ENCODE data around the gene GLRA3. TPM values are rescaled to one million over a fixed set of nuclear protein-coding genes. Genes with fewer than 3 reads are reported as not detected.
"Not testable (repeated sequence)": the region's sequence is repeated elsewhere in the genome, so short reads cannot be mapped to it uniquely, and the experiment has no call there.

The GLRA3 gene
- total and polyA plus RNA-seq, 2 donors (not counting 3 experiments of a cell fraction or from before 2014, with no cell fraction given): not detected

DNA sequence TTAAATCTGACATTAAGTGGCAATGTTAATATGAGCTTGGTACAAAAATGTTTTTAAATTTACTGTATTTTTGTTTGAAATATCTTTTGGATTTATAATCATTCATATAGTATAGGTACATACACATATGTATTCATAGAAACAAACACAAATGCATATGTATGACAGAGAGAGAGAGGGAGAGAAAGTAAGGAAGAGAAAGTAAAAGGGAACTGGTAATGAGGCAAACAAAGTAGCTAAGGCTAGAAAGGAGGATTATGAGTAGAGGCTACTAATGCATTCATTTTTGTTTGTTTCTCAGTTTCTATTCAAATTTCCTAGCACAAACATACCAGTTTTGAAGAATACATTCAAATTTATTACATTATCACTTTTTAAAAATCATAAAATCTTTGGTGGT, 132.4 kb downstream of the GLRA3 start:
- Histone ChIP-seq H3K4me3 (replicated peaks in 1 of 3; ENCODE audit: insufficient read depth in 1 of 3, low read depth in 1 of 3, low read length in 3 of 3) (no peak overlapping the region), H3K79me2 (ENCODE audit: control insufficient read depth, insufficient read depth, low read length) (no peaks in the 10 kb centered on the region), H2AFZ (ENCODE audit: low read depth, low read length) (no peak overlapping the region), H3K9ac (replicated peaks; ENCODE audit: extremely low read depth, insufficient read depth, low read length) (no peak overlapping the region), H3K9me1 (replicated peaks; ENCODE audit: control insufficient read depth, extremely low read depth, insufficient read depth, low read length) (no peaks in the 10 kb centered on the region), H3K4me1 (ENCODE audit: control insufficient read depth, extremely low read depth, insufficient read depth, low read length) (no peaks in the 10 kb centered on the region), H3K4me2 (ENCODE audit: insufficient read depth, low read length) (no peak overlapping the region), H3K9me3 (replicated peaks; ENCODE audit: control insufficient read depth, insufficient read depth, low read length) (no peaks in the 10 kb centered on the region), H3K27ac (ENCODE audit: insufficient read depth, low read depth, low read length) (no peak overlapping the region), H3K27me3 (ENCODE audit: control insufficient read depth in 2 of 2, insufficient read depth in 2 of 2, low read length in 2 of 2) (no peaks in the 10 kb centered on the region), H4K20me1 (replicated peaks; ENCODE audit: control insufficient read depth, extremely low read depth, insufficient read depth, low read length) (no peaks in the 10 kb centered on the region), H3K36me3 (ENCODE audit: control insufficient read depth in 2 of 2, extremely low read depth in 1 of 2, insufficient read depth in 2 of 2, low read length in 2 of 2) (no peaks in the 10 kb centered on the region)
- intact Hi-C loops (cut with micrococcal nuclease): no loop called here
- DNase-seq (ENCODE audit: low read depth, low spot score) (no peak), FAIRE-seq (no peak)
- ChIA-PET CTCF (no interaction called here), POLR2A (no interaction called here)
- BruUV-seq (replicated peaks): no TSS peak
- dilution Hi-C loops (cut with MboI; ENCODE audit: extremely low pct_ligation_motif_present, low sequenced_read_pairs): no loop called here
- no peak for TF ChIP-seq EZH2 (IDR thresholded peaks at IDR 0.05; ENCODE audit: borderline replicate concordance, low read depth, low read length, severe bottlenecking)
- TF ChIP-seq, protein P1, sequence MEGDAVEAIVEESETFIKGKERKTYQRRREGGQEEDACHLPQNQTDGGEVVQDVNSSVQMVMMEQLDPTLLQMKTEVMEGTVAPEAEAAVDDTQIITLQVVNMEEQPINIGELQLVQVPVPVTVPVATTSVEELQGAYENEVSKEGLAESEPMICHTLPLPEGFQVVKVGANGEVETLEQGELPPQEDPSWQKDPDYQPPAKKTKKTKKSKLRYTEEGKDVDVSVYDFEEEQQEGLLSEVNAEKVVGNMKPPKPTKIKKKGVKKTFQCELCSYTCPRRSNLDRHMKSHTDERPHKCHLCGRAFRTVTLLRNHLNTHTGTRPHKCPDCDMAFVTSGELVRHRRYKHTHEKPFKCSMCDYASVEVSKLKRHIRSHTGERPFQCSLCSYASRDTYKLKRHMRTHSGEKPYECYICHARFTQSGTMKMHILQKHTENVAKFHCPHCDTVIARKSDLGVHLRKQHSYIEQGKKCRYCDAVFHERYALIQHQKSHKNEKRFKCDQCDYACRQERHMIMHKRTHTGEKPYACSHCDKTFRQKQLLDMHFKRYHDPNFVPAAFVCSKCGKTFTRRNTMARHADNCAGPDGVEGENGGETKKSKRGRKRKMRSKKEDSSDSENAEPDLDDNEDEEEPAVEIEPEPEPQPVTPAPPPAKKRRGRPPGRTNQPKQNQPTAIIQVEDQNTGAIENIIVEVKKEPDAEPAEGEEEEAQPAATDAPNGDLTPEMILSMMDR (IDR thresholded peaks at IDR 0.05; ENCODE audit: extremely low read depth in 1 of 2, insufficient read depth in 1 of 2, low read depth in 1 of 2, low read length in 2 of 2): no peak
- TF ChIP-seq, protein P2, sequence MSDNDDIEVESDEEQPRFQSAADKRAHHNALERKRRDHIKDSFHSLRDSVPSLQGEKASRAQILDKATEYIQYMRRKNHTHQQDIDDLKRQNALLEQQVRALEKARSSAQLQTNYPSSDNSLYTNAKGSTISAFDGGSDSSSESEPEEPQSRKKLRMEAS (IDR thresholded peaks at IDR 0.05; ENCODE audit: insufficient read depth, insufficient read length): no peak

DNA sequence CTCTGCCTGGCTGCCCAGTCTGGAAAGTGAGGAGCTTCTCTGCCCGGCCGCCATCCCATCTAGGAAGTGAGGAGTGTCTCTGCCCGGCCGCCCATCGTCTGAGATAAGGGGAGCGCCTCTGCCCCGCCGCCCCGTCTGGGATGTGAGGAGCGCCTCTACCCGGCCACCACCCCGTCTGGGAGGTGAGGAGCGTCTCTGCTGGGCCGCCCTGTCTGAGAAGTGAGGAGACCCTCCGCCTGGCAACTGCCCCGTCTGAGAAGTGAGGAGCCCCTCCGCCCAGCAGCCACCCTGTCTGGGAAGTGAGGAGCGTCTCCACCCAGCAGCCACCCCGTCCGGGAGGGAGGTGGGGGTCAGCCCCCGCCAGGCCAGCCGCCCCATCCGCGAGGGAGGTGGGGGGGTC, 137.2 kb downstream of the GLRA3 start:
- H4K20me1 ChIP-seq (replicated peaks; ENCODE audit: control insufficient read depth, extremely low read depth, insufficient read depth, low read length); POLR2A ChIA-PET; dilution Hi-C loops (cut with MboI; ENCODE audit: extremely low pct_ligation_motif_present, low sequenced_read_pairs); H3K36me3 ChIP-seq (ENCODE audit: control insufficient read depth in 2 of 2, extremely low read depth in 1 of 2, insufficient read depth in 2 of 2, low read length in 2 of 2); H3K9me1 ChIP-seq (replicated peaks; ENCODE audit: control insufficient read depth, extremely low read depth, insufficient read depth, low read length); H3K9ac ChIP-seq (replicated peaks; ENCODE audit: extremely low read depth, insufficient read depth, low read length); H2AFZ ChIP-seq (ENCODE audit: low read depth, low read length); DNase-seq (ENCODE audit: low read depth, low spot score); H3K27ac ChIP-seq (ENCODE audit: insufficient read depth, low read depth, low read length); H3K27me3 ChIP-seq (ENCODE audit: control insufficient read depth in 2 of 2, insufficient read depth in 2 of 2, low read length in 2 of 2); H3K79me2 ChIP-seq (ENCODE audit: control insufficient read depth, insufficient read depth, low read length); BruUV-seq (replicated peaks); CTCF ChIA-PET; H3K4me1 ChIP-seq (ENCODE audit: control insufficient read depth, extremely low read depth, insufficient read depth, low read length); H3K4me3 ChIP-seq (replicated peaks in 1 of 3; ENCODE audit: insufficient read depth in 1 of 3, low read depth in 1 of 3, low read length in 3 of 3); H3K4me2 ChIP-seq (ENCODE audit: insufficient read depth, low read length); FAIRE-seq; intact Hi-C loops (cut with micrococcal nuclease); H3K9me3 ChIP-seq (replicated peaks; ENCODE audit: control insufficient read depth, insufficient read depth, low read length): not testable (repeated sequence)
